Central memory CD8-positive, alpha-beta T cell (primary cell): Measurements from ENCODE around the gene ZNF783.

Experiments used
- ATAC-seq: fragments of 150-1000 bp; cut with Tn5 transposase; replicated peaks from 2 replicates; pipeline ENCODE4 v1.10.0; 2022; ENCODE audit warnings: mild to moderate bottlenecking, moderate FRiP score, moderate number of reproducible peaks; ENCODE audit not compliant: poor library complexity, severe bottlenecking; ENCODE audit errors: extremely low read depth
- DNase-seq, 2 donors: peaks; one replicate each; pipeline ENCODE4 v3.0.0; 2021; ENCODE audit warnings: low spot score in 2 of 2
- H3K27ac Mint-ChIP-seq: one replicate; pipeline ENCODE4 v1.8.0; 2022; ENCODE audit warnings: low read depth, mild to moderate bottlenecking, moderate library complexity, mixed read lengths
- H3K27me3 Mint-ChIP-seq: one replicate; pipeline ENCODE4 v1.8.0; 2022; ENCODE audit warnings: mixed read lengths
- H3K36me3 Mint-ChIP-seq: one replicate; pipeline ENCODE4 v1.8.0; 2022; ENCODE audit warnings: mild to moderate bottlenecking, moderate library complexity, mixed read lengths; ENCODE audit not compliant: insufficient read depth
- H3K4me1 Mint-ChIP-seq: one replicate; pipeline ENCODE4 v1.8.0; 2022; ENCODE audit warnings: mixed read lengths
- H3K4me3 Mint-ChIP-seq: one replicate; pipeline ENCODE4 v1.8.0; 2022; ENCODE audit warnings: mild to moderate bottlenecking, moderate library complexity, mixed read lengths
- H3K9me3 Mint-ChIP-seq: one replicate; pipeline ENCODE4 v1.8.0; 2022; ENCODE audit warnings: mixed read lengths

Gene ZNF783

DNA sequence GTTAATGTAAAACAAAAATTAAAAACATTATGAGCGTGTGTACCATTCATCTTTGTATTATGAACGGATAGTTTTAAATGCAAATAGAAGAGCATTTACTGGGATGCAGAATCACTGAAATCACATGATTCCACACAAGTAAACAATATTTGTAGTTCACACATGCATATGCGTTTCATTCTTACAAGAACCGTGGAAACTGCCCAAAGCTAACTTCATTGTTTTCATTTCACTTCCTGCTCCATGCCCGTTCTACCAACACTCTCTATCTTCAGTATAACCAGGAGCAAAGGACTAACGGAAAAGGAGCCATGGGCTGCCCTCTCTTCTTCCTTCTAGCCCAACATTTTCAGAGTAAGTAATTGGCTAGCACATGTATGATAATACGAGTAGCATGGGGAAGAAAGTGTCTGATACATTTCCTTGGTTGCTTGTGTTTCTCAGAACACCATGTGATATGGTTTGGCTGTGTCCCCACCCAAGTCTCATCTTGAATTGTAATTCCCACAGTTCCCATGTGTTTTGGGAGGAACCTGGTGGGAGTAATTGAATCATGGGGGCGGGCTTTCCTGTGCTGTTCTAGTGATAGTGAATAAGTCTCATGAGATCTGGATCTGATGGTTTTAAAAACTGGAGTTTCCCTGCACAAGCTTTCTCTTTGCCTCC is 38.8 kb downstream of the ZNF783 start:
- ATAC-seq (no peak), DNase-seq (no peak)
- no peak overlapping the region for H3K4me3 Mint-ChIP-seq
- H3K4me1 Mint-ChIP-seq: no peaks in the 10 kb centered on the region
- peaks cover 4% of the 10 kb centered on the region for H3K27me3 Mint-ChIP-seq
- no peaks in the 10 kb centered on the region for H3K9me3 Mint-ChIP-seq
- no peak overlapping the region for H3K27ac Mint-ChIP-seq
- peaks cover 4% of the 10 kb centered on the region for H3K36me3 Mint-ChIP-seq

DNA sequence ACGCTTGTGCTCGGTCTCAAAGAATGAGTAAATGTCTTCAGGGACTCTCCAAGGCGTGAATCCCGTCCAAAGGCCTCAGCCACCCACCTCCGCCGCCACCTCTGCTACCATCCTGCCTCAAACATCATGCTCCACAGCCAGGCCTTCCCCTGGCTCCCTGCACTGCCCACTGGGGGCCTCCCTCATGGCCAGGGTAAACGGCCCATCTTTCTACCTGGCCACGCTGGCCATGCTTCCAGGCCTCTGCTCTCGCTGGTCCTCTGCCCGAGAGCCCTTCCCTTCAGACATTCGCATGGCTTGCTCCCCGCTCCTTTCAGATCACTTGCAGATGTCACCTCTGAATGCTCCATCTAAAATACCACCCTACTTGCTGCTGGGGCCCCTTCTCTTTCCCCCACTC is 40.2 kb downstream of the ZNF783 start:
- DNase-seq (no peak), ATAC-seq (no peak)
- Mint-ChIP-seq H3K9me3 (no peaks in the 10 kb centered on the region), H3K4me3 (no peak overlapping the region), H3K27ac (no peak overlapping the region), H3K36me3 (no peaks in the 10 kb centered on the region), H3K4me1 (no peaks in the 10 kb centered on the region), H3K27me3 (peaks cover 9% of the 10 kb centered on the region)

DNA sequence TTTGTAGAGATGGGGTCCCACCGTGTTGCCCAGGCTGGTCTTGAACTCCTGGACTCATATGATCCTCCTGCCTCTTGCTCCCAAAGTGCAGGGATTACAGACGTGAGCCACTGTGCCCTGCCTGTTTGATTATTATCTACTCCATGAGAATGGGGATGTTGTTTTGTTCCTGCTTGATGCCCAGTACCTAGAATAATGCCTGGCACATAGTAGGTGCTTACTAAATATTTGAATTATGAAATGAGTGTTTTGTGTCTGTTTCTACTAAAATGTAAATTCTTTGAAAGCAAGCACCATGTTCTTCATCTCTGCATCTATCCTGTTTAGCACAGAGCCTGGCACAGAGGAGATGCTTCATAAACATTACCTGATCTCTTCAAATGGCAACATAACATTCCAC is 40.9 kb downstream of the ZNF783 start:
- Mint-ChIP-seq H3K27me3 (peaks cover 9% of the 10 kb centered on the region), H3K27ac (no peak overlapping the region), H3K4me3 (no peak overlapping the region), H3K4me1 (no peaks in the 10 kb centered on the region), H3K9me3 (no peaks in the 10 kb centered on the region), H3K36me3 (no peaks in the 10 kb centered on the region)
- ATAC-seq (no peak), DNase-seq (no peak)

DNA sequence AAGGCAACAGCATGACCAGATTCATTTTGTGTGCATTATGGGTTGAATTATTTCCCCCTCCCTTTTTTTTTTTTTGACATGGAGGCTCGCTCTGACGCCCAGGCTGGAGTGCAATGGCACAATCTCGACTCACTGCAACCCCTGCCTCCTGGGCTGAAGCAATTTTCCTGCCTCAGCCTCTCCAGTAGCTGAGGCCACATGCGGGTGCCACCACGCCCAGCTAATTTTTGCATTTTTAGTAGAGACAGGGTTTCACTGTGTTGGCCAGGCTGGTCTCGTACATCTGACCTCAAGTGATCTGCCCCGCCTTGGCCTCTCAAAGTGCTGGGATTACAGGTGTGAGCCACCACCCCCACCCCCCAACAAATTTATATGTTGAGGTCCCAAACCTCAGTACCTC is 42.0 kb downstream of the ZNF783 start:
- ATAC-seq: no peak
- H3K36me3 Mint-ChIP-seq: no peaks in the 10 kb centered on the region
- DNase-seq: no peak
- no peak overlapping the region for H3K4me3 Mint-ChIP-seq
- H3K27me3 Mint-ChIP-seq: peaks cover 9% of the 10 kb centered on the region
- no peaks in the 10 kb centered on the region for H3K9me3 Mint-ChIP-seq
- no peak overlapping the region for H3K27ac Mint-ChIP-seq
- H3K4me1 Mint-ChIP-seq: no peaks in the 10 kb centered on the region

DNA sequence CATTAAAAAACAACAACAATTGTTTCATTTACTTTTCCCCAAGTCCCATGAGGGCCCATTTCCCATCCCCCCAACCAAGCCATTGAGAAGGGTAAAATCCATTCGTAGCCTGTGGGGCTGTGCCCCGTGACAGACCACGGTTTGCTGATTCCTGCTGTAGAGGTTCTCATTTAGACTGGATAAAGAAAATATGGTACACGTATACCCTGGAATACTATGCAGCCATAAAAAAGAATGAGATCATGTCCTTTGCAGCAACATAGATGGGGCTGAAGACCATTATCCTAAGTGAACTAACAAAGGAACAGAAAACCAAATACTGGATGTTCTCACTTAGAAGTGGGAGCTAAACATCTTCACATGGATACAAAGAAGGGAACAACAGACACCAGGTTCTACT is 44.9 kb downstream of the ZNF783 start:
- no peak overlapping the region for H3K27ac Mint-ChIP-seq
- H3K9me3 Mint-ChIP-seq: no peaks in the 10 kb centered on the region

DNA sequence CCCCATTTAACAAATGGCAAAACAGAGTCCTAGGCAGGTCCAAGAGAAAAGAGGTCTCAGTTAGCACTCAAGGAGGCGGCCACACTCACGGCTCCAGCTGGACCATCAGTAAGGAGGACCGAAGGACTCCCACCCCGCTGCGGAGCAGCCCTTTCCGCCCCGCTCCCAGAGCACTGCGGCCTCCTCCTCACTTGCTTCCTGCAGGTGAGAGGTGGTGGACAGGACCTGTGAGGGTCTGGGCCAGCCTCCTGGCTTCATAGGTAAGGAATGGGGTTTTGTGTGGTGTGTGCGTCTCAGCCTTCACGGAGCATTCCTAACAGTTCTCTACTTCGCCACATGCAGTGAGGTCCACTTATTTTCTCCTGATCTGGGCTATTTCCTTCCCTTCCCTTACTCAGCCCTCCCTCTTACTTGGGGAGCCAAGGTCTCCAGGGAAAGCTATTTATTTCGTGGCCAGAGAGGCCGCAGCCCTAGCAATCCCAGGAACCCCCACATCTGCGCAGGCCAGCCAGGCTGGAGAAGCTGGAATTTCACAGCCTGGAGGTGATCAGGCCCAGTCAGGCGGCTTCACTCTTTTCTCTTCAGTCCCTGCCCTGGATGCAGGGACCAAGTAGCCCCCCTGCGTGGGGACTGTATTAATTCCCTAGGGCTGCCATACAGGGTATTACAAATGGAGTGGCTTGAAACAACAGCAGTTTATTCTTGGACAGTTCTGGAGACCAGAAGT is 45.9 kb downstream of the ZNF783 start:
- Mint-ChIP-seq H3K36me3 (no peaks in the 10 kb centered on the region), H3K9me3 (no peaks in the 10 kb centered on the region), H3K27ac (no peak overlapping the region), H3K4me3 (no peak overlapping the region), H3K27me3 (peaks cover 9% of the 10 kb centered on the region), H3K4me1 (peaks cover 6% of the 10 kb centered on the region)
- ATAC-seq: no peak
- DNase-seq: no peak

More for the DNA sequence above, 44.9 kb downstream of the ZNF783 start:
- peaks cover 6% of the 10 kb centered on the region for H3K4me1 Mint-ChIP-seq
- no peak for ATAC-seq
- no peaks in the 10 kb centered on the region for H3K36me3 Mint-ChIP-seq
- no peak for DNase-seq
- peaks cover 9% of the 10 kb centered on the region for H3K27me3 Mint-ChIP-seq
- H3K4me3 Mint-ChIP-seq: no peak overlapping the region

DNA sequence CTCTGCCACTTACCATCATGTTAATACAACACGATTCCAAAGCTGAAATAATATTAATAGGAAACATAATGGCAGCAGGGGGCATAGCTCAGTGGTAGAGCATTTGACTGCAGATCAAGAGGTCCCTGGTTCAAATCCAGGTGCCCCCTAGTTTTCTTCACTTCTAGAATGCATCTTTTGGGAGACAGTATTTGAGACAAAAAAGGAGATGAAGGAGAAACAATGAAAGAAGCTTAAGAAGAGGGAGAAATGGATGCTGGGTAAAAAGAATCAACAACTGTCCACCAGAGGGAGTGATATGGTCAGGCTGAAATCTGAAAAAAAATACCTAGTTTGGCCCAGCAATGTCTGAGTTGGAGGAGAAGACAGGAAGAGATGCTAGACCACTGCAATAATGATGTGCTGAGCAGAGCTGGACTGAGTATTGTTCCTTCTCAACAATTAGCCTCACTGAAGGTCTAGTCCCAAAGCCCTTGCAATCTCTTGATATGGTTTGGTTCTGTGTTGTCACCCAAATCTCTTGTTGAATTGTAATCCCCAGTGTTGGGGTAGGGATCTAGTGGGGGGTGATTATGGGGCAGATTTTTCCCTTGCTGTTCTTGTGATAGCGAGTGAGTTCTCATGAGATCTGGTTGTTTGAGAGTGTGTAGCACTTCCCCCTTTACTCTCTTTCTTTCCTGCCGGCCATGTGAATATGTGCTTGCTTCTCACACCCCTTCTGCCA is 48.3 kb downstream of the ZNF783 start:
- peak; percentile 28 for ATAC-seq
- Mint-ChIP-seq H3K4me3 (no peak overlapping the region), H3K27me3 (peaks cover 9% of the 10 kb centered on the region), H3K36me3 (no peaks in the 10 kb centered on the region), H3K4me1 (peaks cover 6% of the 10 kb centered on the region), H3K27ac (peak overlapping the region; percentile 55), H3K9me3 (no peaks in the 10 kb centered on the region)
- DNase-seq: no peak

DNA sequence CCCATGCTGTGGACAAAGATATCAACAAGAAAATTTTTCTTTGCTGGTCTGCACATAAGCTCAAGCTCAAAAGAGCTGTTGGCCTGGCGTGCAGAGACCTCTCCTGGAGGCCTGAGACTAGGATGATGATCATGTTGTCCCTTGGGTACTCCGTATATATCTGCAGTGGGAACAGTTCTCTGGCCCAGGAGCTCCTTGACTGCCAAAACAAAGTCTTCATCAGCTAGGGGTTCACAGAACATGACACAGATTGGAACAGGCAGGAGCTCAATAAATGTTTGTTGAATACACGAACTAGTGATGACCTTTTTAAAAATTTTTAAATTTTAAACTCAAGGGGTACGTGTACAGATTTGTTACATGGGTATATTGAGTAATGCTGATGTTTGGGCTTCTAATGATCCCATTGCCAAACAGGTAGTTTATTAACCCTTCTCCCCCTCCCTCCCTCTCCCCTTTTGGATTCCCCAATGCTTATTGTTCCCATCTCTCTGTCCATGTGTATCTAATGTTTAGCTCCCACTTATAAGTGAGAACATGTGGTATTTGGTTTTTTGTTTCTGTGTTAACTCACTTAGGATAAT is 49.1 kb downstream of the ZNF783 start:
- Mint-ChIP-seq H3K4me3 (no peak overlapping the region), H3K36me3 (no peaks in the 10 kb centered on the region), H3K27ac (no peak overlapping the region), H3K4me1 (peaks cover 6% of the 10 kb centered on the region), H3K9me3 (no peaks in the 10 kb centered on the region), H3K27me3 (peaks cover 2% of the 10 kb centered on the region)
- DNase-seq: no peak
- ATAC-seq: no peak

DNA sequence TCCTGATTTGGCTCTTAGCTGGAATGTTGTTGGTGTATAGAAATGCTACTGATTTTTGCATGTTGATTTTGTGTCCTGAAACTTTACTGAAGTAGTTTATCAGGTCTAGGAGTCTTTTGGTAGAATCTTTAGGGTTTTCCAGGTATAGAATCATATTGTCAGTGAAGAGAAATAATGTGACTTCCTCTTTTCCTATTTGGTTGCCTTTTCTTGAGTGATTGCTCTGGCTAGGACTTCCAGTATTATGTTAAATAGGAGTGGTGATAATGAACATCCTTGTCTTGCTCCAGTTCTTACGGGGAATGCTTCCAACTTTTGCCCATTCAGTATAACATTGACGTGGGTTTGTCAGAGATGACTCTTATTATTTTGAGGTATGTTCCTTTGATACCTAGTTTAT is 52.0 kb downstream of the ZNF783 start:
- H3K36me3 Mint-ChIP-seq: no peaks in the 10 kb centered on the region
- no peak overlapping the region for H3K27ac Mint-ChIP-seq
- no peak for ATAC-seq
- H3K4me3 Mint-ChIP-seq: no peak overlapping the region
- peaks cover 12% of the 10 kb centered on the region for H3K27me3 Mint-ChIP-seq
- peaks cover 6% of the 10 kb centered on the region for H3K4me1 Mint-ChIP-seq
- H3K9me3 Mint-ChIP-seq: no peaks in the 10 kb centered on the region
- no peak for DNase-seq

DNA sequence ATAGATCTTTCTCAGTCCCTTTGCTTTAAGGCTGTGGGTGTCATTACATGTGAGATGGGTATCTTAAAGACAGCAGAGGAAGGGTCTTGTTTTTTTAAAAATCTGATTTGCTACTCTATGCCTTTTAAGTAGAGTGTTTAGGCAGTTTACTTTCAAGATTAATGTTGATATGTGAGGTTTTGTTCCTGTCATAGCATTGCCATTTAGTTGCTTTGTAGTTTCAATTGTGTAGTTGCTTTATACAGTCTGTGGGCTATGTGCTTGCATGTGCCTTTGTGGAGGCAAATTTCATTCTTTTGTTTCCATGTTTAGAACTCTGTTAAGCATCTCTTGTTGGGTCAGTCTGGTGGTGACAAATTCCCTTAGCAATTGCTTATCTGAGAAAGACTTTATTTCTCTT is 54.6 kb downstream of the ZNF783 start:
- Mint-ChIP-seq H3K36me3 (no peaks in the 10 kb centered on the region), H3K9me3 (no peaks in the 10 kb centered on the region)
- ATAC-seq: no peak

DNA sequence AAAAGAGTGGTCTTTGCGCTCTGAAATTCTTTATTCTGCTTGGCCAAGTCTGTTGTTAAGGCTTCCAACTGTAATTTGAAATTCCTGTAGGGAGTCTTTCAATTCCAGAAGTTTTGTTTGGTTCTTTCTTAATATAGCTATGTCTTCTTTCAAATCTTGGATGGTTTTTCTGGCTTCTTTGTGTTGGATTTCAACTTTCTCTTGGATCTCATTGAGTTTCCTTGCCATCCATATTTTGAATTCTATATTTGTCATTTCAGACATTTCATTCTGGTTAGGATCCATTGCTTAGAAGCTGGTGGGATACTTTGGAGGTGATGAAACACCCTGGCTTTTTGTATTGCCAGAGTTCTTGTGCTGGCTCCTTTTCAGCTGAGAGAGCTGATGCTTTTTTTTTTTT is 55.5 kb downstream of the ZNF783 start:
- no peak for DNase-seq
- H3K4me1 Mint-ChIP-seq: peaks cover 8% of the 10 kb centered on the region
- H3K36me3 Mint-ChIP-seq: no peaks in the 10 kb centered on the region
- H3K4me3 Mint-ChIP-seq: no peak overlapping the region
- ATAC-seq: no peak
- H3K27me3 Mint-ChIP-seq: peaks cover 46% of the 10 kb centered on the region
- no peak overlapping the region for H3K27ac Mint-ChIP-seq
- H3K9me3 Mint-ChIP-seq: no peaks in the 10 kb centered on the region

More for the DNA sequence above, 54.6 kb downstream of the ZNF783 start:
- no peak overlapping the region for H3K27ac Mint-ChIP-seq
- H3K4me1 Mint-ChIP-seq: no peaks in the 10 kb centered on the region
- DNase-seq: no peak
- peaks cover 39% of the 10 kb centered on the region for H3K27me3 Mint-ChIP-seq
- no peak overlapping the region for H3K4me3 Mint-ChIP-seq

DNA sequence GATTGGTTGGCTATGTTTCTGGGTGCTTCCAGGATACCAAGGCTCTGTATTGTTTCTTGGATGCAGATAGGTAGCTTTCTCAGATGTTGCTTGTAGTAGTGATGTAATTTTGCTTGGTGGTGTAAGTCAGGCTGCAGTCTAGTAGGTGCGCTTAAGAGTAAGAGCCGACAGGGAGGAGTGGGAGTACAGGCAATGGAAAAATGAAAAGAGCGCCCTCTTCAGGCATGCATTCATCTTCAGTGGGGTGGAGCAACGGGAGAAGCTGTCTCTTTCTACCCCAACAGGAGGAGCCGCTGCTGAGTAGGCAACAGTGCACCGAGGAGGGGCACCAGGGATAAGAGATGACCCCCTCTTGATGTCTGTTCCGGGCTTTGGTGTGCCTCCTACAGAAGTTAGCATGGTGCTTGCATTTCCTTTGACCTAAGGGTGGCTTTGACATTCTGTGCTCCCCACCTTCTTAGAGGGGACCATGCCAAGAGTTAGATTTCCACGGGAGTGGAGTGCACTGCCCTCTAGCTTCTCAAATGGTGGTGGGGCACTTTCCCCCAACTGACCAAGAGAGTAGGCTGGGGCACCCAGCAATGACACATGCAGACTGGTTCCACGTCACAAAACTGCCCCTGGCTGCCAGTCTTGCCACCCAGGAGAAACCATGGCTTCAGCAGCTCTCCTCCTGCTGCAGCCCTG is 56.1 kb downstream of the ZNF783 start:
- Mint-ChIP-seq H3K27me3 (peaks cover 46% of the 10 kb centered on the region), H3K4me1 (peaks cover 9% of the 10 kb centered on the region), H3K4me3 (no peak overlapping the region), H3K9me3 (no peaks in the 10 kb centered on the region), H3K27ac (no peak overlapping the region), H3K36me3 (no peaks in the 10 kb centered on the region)
- DNase-seq (no peak), ATAC-seq (no peak)
